Hematopoietic multipotent progenitor cell treated with erythropoietin and hydrocortisone succinate and interleukin-3 and kit ligand, for 6 days (in vitro differentiated cells): Measurements from ENCODE around the gene CNTNAP3B.
"Not testable (repeated sequence)": the region's sequence is repeated elsewhere in the genome, so short reads cannot be mapped to it uniquely, and the experiment has no call there.

Experiments used
- DNase-seq: peaks from one replicate; pipeline ENCODE4 v3.0.0-alpha.2; 2015

CNTNAP3B gene

DNA sequence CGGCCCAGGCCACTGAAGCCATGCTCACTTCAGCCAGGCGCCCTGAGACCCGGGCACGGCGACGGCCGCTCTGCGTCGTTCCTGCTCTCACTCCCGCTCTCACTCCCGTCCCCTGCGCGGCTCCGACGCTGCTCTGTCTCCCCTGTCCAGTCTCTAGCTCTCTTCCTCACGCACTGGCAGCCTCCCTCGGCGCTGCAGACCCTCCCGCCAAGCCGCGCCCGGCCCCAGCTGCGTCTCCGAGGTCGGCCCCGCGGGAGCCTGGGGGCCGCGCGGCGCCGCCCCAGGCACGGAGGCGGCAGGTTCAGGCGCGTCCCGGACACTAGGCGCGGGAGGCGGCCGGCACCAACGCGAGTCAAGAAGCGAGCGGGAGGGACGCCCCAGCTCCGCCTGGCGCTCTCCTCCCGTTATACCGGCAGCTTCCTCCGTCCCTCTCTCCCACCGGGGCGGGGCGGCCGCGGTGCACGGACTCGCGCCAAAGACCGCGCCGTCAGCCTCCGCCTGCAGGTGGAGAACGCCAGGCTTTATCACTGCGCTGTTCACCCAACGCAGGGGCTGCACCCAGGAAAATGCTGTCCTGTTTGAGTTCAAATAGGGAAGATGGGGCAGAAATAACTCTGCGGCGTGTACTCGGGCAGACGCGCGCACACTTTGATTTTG is at the start of gene CNTNAP3B:
CNTNAP3B (minus strand) TSS at position 354 of the 657 bp plus-strand sequence; CDS start at position 22, 332 bp downstream.
- not testable (repeated sequence) for DNase-seq

DNA sequence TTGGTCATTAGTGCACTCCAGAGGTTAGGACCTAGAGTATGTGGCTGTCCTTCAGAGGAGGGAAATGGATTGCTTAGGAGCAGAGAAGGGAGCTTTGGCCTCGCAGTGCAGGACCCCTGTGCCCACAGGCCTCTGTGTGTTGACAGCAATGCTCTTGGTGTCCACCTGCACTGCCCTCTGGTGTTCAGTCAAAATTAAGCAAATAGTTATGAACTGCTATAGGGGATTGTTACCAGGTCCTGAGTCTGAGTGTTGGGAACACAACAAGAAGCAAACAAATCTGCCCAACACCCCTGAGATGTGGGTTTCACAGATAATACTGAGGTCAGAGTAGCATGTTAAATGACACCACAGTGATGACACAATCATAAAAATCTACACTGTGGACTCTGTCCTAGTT is 31.1 kb upstream of the CNTNAP3B start:
- DNase-seq = peak; percentile 19

DNA sequence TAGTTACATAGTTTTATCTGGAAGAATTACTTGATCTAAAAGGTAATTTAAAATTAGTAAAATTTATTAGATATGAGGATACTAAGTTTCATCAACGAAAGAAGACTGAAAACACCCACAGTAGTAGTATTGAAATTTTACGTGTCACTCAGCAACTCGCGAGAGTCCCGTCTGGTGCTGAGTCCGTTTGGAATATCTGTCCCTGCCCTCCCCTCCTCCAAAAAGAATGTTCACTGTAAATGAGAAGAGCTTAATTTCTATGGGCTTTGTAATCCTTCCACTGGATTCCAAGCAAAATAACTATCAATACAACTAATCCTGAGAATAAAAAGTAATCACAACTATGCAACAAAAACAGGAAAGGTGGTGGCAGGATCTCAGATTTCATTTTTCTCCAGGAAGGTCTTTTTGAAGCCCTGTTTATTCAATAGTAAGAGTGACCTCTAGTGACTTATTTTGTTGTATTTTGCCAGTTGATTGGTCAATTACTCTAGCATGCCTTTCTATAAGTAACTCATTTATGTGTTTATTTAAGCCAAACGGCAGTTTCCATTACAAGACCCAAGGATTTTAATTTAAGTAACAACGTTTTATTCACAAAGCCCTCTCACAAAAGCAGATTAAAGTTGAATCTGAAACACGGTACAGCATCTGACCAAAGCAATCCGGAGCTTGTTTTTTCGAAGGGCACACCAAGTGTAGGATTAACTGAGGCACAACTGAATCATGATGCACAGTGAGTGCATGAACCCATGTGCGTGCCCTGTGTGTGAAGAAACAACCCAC is 2.0 kb downstream of the CNTNAP3B start:
- not testable (repeated sequence) for DNase-seq

DNA sequence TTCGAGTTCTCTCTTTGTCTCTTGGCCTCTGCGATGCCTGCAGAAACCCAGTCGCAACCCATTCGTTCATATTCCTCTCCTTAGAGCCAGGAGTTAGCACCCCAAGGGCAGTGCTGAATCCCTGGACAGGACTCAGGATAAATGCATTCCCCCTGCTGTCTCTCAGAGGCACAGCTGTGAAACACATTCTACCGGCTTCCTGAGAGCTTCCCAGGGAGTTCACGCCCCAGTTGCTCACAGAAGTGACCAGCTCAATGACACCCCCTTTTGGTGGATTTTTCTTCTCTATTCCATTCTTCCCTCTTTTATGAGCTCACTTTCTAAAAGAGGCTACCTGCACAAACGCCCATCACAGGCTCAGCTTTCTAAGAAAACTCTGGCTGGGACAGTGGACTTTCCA is 8.2 kb downstream of the CNTNAP3B start:
- not testable (repeated sequence) for DNase-seq

- DNase-seq = not testable (repeated sequence)
These were observed 33.3 kb downstream of the CNTNAP3B start for GRCh38 chr9:42095929-42096328.

- DNase-seq = not testable (repeated sequence)
These were observed 44.7 kb downstream of the CNTNAP3B start for GRCh38 chr9:42084559-42084952.

DNA sequence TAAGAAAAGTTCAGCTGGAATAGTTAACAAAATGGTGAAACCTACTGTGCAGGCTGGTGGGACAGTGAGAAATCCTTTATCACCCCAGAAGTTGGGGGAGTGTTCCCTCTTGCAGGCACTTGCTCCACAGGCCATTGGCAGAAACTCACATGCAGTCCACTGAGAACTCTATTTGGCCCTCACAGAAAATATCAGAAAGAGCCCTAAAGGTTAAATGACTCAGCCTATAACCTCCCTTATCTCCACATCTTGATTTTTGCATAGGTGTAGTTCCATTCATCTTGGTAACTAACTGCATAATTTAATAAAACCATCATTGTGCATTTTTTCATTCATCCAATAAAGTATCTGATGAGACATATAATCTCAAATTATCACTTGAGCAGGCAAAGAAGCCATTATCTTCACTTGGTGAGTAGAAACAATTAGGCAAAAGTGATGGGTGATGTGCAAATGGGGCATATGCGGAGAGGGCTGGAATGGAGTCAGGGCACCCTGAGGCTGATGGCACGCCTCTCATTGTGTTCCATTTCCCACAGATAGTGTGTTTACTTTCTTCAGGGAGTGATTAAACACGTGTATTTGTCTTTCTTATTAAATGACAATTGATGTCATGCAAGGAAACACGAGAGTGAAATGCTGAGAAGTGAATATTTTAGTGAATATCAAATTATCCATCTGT is 45.2 kb downstream of the CNTNAP3B start:
- not testable (repeated sequence) for DNase-seq

DNA sequence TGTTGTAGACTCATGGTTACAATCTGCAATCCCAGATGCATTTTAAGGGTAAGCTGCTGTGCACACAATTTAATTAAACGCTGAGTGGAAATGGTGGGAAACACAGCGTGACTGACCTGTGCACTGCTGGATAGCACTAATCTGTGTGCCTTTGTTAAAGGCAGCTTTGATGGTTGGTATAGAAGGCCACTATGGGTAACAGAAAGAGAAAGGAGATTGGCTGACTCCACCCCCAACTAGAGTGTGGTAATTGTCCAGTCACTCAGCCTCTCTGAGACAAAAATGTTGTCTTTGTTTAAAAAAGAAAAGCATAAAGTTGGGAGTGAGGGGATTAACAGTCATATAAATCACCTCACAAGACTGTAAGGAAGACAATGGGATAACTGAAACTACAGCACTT is 48.9 kb downstream of the CNTNAP3B start:
- not testable (repeated sequence) for DNase-seq

- DNase-seq = not testable (repeated sequence)
These were observed 54.4 kb downstream of the CNTNAP3B start for GRCh38 chr9:42074868-42075267.

DNA sequence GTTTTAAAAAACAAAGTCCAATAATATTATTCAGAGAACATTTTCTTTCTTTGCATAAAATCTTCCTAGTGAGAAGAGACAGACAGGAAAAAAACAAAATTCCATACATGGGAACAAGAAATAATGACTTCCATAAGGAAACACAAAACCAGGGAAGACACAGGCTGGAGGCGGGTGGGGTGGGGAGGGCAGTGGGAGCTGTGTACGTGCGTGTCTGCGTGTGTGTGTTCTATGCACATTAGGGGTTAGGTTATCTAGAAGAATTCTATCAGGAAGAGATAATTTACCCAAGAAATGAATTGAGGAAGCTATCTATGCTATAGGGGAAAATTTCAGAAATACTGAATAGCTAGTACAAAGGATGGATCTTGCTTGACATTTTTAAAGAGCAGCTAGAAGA is 58.2 kb downstream of the CNTNAP3B start:
- DNase-seq = not testable (repeated sequence)

DNA sequence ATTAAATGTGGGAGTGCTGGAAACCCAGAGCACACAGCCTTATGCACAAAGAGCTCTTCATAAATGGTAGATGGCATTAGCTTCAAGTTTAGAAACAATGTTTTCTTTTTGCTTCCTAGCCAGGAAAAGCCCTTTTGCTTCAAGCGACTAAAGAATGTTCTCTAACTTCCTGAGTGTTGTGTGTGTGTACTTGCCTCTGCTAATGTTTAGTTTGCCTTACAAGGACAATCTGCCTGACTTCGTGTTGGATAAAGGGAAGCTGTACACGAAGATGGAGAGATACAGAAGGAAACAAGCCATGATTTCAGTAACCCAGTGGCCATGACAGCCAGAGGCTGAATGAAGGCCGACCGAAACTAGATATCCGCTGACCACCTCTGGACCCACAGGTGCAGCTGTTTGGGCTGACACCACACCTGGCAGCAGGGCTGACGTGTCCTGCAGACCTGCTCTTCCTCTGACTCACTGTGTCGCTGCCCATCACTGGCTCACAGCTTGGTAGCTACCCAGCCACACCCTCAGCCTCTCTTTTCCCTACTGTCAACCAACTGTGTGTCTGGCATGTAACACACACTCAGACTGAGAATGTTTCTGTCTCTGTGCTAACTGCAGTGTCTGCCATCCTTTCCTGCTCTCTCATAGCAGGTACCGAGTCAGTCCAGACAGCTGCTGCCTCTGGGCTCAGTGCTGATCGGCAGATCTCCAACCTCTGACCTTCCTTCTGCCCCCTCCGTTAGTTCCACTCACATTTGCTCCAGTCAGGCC is 59.0 kb downstream of the CNTNAP3B start:
- not testable (repeated sequence) for DNase-seq

DNA sequence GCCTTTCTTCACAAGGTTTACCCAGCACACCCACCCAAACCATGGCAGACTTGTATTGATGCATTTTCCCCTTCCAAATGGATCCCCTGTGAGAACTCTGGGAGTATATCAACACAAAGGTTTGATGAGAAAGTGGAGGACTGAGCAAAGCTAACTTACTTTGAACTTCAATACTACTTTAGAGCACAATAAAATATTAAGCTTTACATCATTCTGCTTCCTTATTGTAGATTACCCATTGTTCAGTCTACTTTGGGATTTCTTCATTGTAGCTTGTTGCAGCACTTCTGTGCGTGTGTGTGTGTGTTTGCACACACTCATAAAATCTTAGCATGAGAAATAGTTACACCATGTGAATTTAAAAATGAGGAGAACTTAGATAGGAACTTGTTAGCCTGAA is 75.4 kb downstream of the CNTNAP3B start:
- not testable (repeated sequence) for DNase-seq

DNA sequence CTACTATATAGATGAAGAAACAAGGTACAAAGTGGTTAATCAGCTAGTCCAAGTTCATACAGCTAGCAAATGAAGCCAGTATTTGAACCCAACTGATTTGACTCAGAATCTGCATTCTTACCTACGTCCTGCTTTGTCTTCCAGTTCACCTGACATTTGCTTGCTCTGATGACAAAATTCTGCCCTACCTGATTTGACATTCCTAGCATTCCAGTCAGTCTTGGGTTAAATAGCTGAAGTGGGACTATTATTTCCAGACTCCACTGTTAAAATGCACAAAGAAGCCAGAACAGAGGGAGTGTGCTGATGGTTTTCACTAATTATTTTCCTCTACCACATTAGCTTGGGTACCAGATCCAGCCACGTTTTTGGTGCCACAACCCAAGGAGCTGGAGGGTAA is 78.5 kb downstream of the CNTNAP3B start:
- DNase-seq = not testable (repeated sequence)

- DNase-seq = not testable (repeated sequence)
These were observed 84.7 kb downstream of the CNTNAP3B start for GRCh38 chr9:42044422-42045010.

DNA sequence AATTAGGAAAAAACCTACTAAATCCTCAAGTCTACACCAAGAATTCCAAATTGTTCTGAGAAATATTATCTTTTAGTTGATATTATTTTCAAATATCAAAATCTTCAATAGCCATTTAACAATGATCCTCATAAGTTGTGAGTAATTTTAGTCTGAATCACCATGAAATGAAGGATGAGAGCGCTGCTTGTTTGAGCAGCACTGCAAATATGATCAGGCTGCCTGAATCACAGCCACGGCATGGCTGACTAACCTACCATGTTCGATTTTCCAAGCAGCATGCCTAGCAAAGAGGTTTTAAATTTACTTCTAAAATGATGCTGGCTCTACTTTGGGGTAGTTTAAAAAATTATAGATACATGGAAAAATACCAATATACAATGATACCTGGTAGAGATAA is 95.7 kb downstream of the CNTNAP3B start:
- DNase-seq = not testable (repeated sequence)

DNA sequence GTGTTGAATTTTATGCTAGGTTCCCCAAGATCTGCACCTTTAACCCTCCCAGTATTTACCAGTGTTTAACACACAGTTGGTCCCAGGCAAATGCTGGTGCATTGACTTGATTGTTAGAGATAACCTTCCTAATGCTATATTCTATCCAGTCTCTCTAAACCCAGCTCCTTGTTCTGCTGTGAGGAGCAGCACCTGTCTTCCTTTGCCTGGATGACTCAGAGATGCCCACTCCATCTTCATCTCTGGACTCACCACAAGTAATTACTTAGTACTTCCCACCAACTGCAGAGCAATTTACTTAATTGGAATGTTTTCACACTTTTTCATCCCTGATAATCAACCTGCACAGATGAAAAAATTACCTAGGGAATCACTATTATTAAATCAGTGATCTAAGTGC is 108.6 kb downstream of the CNTNAP3B start:
- DNase-seq = not testable (repeated sequence)

- DNase-seq = not testable (repeated sequence)
These were observed 110.9 kb downstream of the CNTNAP3B start for GRCh38 chr9:42018220-42018922.

DNA sequence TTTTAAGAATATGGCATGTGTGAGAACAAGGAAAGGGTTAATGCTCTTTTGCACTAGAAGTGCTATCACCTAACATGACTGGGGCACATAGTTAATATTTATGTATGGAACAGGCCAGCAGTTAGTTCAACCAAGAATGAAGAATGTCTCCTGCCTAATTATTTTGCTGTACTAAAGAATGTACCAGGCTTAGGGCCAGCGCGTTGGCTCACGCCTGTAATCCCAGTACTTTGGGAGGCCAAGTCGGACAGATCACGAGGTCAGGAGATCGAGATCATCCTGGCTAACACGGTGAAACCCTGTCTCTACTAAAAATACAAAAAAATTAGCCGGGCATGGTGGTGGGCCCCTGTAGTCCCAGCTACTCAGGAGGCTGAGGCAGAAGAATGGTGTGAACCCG is 114.9 kb downstream of the CNTNAP3B start:
- DNase-seq = not testable (repeated sequence)

DNA sequence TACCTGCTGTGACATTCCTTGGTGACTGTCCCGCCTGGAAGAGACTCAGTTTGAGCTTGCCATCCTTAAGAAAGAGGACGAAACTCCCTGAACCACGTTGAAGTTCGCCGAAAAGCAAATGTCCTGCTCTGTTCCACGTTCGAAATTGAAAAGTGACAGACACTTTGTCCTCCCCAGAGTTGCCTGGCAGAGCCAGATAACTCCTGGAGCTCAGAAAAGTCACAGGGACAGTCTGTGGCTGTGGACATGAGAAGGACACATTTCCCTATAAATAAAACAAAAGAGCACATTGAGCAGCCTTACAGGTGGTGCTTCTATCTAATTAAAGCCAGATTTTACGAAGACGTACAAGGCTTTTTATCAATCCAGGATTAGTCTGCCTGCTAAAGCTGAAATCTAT is 137.6 kb downstream of the CNTNAP3B start:
- not testable (repeated sequence) for DNase-seq

DNA sequence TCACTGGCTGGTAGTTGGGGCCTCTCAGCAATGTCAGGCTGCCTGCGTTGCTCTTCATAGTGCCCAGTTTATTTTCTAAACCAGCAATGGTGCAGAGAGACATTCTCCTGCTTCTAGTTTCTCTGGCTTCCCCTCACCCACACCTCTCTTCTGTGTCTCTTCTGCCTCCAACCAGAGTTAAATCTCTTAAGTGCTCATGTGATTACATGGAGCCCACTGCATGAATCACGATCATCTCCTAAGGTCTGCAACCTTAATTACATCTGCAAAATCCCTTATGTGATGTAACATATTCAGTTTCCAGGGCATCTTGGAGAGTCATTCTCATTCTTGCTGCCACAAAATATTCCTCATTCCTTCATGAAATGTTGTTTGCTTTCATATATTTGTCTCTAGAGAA is 149.0 kb downstream of the CNTNAP3B start:
- DNase-seq = not testable (repeated sequence)

- not testable (repeated sequence) for DNase-seq
These were observed 151.1 kb downstream of the CNTNAP3B start for GRCh38 chr9:41977965-41978600.
